Mesodermal cell (in vitro differentiated cells): Measurements from ENCODE around the gene ARMS2.

Experiments
- H3K27ac ChIP-seq: 2 replicates; pipeline ENCODE4 v1.7.0; 2013; ENCODE audit warnings: mild to moderate bottlenecking, low read depth, low read length, moderate library complexity; ENCODE audit not compliant: severe bottlenecking
- H3K36me3 ChIP-seq: 2 replicates; pipeline ENCODE4 v1.7.1; 2013; ENCODE audit warnings: mild to moderate bottlenecking, low read length, moderate library complexity; ENCODE audit not compliant: control insufficient read depth, insufficient read depth
- H3K4me1 ChIP-seq: one replicate; pipeline ENCODE4 v1.7.1; 2013; ENCODE audit warnings: mild to moderate bottlenecking, low read length; ENCODE audit not compliant: insufficient read depth, control insufficient read depth, poor library complexity, severe bottlenecking
- H3K4me3 ChIP-seq: 2 replicates; pipeline ENCODE4 v1.7.0; 2013; ENCODE audit warnings: low read length, control low read depth, mild to moderate bottlenecking; ENCODE audit not compliant: insufficient read depth, poor library complexity, severe bottlenecking; ENCODE audit errors: extremely low read depth
- H3K9me3 ChIP-seq: 2 replicates; pipeline ENCODE4 v1.7.1; 2013; ENCODE audit warnings: mild to moderate bottlenecking, low read length, moderate library complexity; ENCODE audit not compliant: control insufficient read depth
- WGBS, 2 experiments: methylation state at CpG; one replicate each; pipeline ENCODE4 v1.1.5; 2013; ENCODE audit warnings: missing lambda C conversion rate in 2 of 2; ENCODE audit not compliant: insufficient coverage in 2 of 2; 5-methylcytosine and 5-hydroxymethylcytosine counted together

Gene ARMS2

GRCh38 chr10:122454071-122454470, 382 bp upstream of the ARMS2 start:
- Histone ChIP-seq H3K9me3 (no peaks in the 10 kb centered on the region), H3K27ac (no peak overlapping the region), H3K4me1 (peaks cover 13% of the 10 kb centered on the region), H3K4me3 (no peak overlapping the region), H3K36me3 (no peaks in the 10 kb centered on the region)
- no CpG with 5 or more reads among the region's 3 CpGs for WGBS, 2 experiments

- H3K27ac ChIP-seq, result no peak overlapping the region
- no peak overlapping the region for H3K4me3 ChIP-seq
- WGBS, 2 experiments, result 92 to 96% methylated on average over 5 of the region's 11 CpGs
- no peaks in the 10 kb centered on the region for H3K9me3 ChIP-seq
- H3K4me1 ChIP-seq, result peaks cover 14% of the 10 kb centered on the region
- no peaks in the 10 kb centered on the region for H3K36me3 ChIP-seq
These were observed 1.1 kb downstream of the ARMS2 start for GRCh38 chr10:122455376-122456079.

- H3K4me3 ChIP-seq, result no peak overlapping the region
- no peak overlapping the region for H3K27ac ChIP-seq
- no peaks in the 10 kb centered on the region for H3K36me3 ChIP-seq
- 93 to 96% methylated on average over 3 to 4 of the region's 5 CpGs for WGBS, 2 experiments
- H3K4me1 ChIP-seq, result peaks cover 13% of the 10 kb centered on the region
- H3K9me3 ChIP-seq, result no peaks in the 10 kb centered on the region
These were observed 3.5 kb downstream of the ARMS2 start for GRCh38 chr10:122457934-122458333.

- no peak overlapping the region for H3K4me3 ChIP-seq
- no peaks in the 10 kb centered on the region for H3K36me3 ChIP-seq
- no peaks in the 10 kb centered on the region for H3K9me3 ChIP-seq
- no peak overlapping the region for H3K27ac ChIP-seq
- H3K4me1 ChIP-seq, result peaks cover 13% of the 10 kb centered on the region
- 74 to 90% methylated on average over 4 of the region's 6 CpGs for WGBS, 2 experiments
These were observed 4.2 kb downstream of the ARMS2 start for GRCh38 chr10:122458693-122459092.

- peaks cover 13% of the 10 kb centered on the region for H3K4me1 ChIP-seq
- H3K9me3 ChIP-seq, result no peaks in the 10 kb centered on the region
- no peaks in the 10 kb centered on the region for H3K36me3 ChIP-seq
- H3K27ac ChIP-seq, result no peak overlapping the region
- 66 to 70% methylated on average over 10 to 13 of the region's 14 CpGs for WGBS, 2 experiments
- no peak overlapping the region for H3K4me3 ChIP-seq
These were observed 5.3 kb downstream of the ARMS2 start for GRCh38 chr10:122459561-122460273.

- WGBS, 2 experiments, result 4 to 5% methylated on average over 31 to 40 of the region's 40 CpGs
- Histone ChIP-seq H3K4me1 (peaks cover 13% of the 10 kb centered on the region), H3K36me3 (peaks cover 6% of the 10 kb centered on the region), H3K27ac (no peak overlapping the region), H3K4me3 (peak overlapping the region; percentile 39), H3K9me3 (no peaks in the 10 kb centered on the region)
These were observed 6.4 kb downstream of the ARMS2 start for GRCh38 chr10:122460891-122461293.

GRCh38 chr10:122461367-122461728, 6.9 kb downstream of the ARMS2 start, which contains the start of gene HTRA1:
Gene HTRA1 (plus strand): TSS chr10:122461553. CDS start chr10:122461653, 100 bp downstream.
- WGBS, 2 experiments, result 0 to 1% methylated on average over 31 to 48 of the region's 56 CpGs
- H3K4me1 ChIP-seq, result peaks cover 13% of the 10 kb centered on the region
- H3K27ac ChIP-seq, result no peak within 1 kb of the TSS
- H3K4me3 ChIP-seq, result peak within 1 kb of the TSS; percentile 49
- peaks cover 6% of the 10 kb centered on the region for H3K36me3 ChIP-seq
- H3K9me3 ChIP-seq, result no peaks in the 10 kb centered on the region

GRCh38 chr10:122461729-122462532, 7.5 kb downstream of the ARMS2 start:
- Histone ChIP-seq H3K36me3 (peaks cover 6% of the 10 kb centered on the region), H3K4me1 (peaks cover 13% of the 10 kb centered on the region), H3K4me3 (peak overlapping the region; percentile 49), H3K27ac (no peak overlapping the region), H3K9me3 (no peaks in the 10 kb centered on the region)
- 1% methylated on average over 62 to 70 of the region's 95 CpGs for WGBS, 2 experiments

- peak overlapping the region; percentile 49 for H3K4me3 ChIP-seq
- no peaks in the 10 kb centered on the region for H3K9me3 ChIP-seq
- 17 to 18% methylated on average over 43 to 46 of the region's 47 CpGs for WGBS, 2 experiments
- H3K4me1 ChIP-seq, result peaks cover 13% of the 10 kb centered on the region
- H3K36me3 ChIP-seq, result peaks cover 9% of the 10 kb centered on the region
- H3K27ac ChIP-seq, result no peak overlapping the region
These were observed 8.3 kb downstream of the ARMS2 start for GRCh38 chr10:122462533-122463465.
